ENCODE data around the gene MUC2.

DNA sequence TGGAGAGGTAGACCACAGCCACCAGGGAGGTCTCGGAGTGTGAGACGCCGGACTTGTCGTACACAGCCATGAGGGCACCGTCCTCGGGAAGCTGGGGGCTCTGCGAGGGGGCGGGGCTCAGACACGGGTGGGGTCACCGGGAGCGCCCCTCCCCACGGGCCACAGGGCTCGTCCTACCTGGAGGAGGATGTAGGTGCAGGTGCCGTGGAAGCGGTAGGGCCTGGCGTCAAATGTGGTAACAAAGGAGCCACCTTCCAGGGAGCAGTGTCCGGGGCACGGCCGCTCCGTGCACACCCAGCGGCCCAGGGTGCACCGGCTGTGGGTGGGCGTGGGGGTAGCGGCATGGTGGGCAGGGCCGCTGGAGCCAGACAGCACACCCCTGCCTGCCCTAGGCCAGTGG, 45.6 kb upstream of the MUC2 start:
- TF ChIP-seq, protein P1, sequence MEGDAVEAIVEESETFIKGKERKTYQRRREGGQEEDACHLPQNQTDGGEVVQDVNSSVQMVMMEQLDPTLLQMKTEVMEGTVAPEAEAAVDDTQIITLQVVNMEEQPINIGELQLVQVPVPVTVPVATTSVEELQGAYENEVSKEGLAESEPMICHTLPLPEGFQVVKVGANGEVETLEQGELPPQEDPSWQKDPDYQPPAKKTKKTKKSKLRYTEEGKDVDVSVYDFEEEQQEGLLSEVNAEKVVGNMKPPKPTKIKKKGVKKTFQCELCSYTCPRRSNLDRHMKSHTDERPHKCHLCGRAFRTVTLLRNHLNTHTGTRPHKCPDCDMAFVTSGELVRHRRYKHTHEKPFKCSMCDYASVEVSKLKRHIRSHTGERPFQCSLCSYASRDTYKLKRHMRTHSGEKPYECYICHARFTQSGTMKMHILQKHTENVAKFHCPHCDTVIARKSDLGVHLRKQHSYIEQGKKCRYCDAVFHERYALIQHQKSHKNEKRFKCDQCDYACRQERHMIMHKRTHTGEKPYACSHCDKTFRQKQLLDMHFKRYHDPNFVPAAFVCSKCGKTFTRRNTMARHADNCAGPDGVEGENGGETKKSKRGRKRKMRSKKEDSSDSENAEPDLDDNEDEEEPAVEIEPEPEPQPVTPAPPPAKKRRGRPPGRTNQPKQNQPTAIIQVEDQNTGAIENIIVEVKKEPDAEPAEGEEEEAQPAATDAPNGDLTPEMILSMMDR (IDR thresholded peaks at IDR 0.05; ENCODE audit: low read depth, low read length), result no peak
- no peak for TF ChIP-seq POLR2A (IDR thresholded peaks at IDR 0.05; ENCODE audit: extremely low read depth, insufficient read length)
- TF ChIP-seq, protein P2, sequence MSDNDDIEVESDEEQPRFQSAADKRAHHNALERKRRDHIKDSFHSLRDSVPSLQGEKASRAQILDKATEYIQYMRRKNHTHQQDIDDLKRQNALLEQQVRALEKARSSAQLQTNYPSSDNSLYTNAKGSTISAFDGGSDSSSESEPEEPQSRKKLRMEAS (IDR thresholded peaks at IDR 0.05; ENCODE audit: low read depth, low read length), result no peak
- TF ChIP-seq MYC (IDR thresholded peaks at IDR 0.05; ENCODE audit: low read depth, low read length), result no peak
